Liver (tissue), 9 donors: ENCODE measurements around the gene ENO4. TPM values are rescaled to one million over a fixed set of nuclear protein-coding genes. Genes with fewer than 3 reads are reported as not detected.
A peak's percentile ranks its signal among the peaks of the same experiment; 100 is the strongest.

ENCODE experiments used
- DNase-seq: peaks from one replicate; pipeline ENCODE4 v3.0.0-alpha.2; 2017; ENCODE audit warnings: low spot score
- H3K27ac ChIP-seq, 2 donors: one replicate each; pipeline ENCODE4 v1.7.0; 2013; ENCODE audit warnings: inconsistent platforms in 2 of 2, low read length in 2 of 2, control low read depth in 1 of 2, low read depth in 1 of 2, mild to moderate bottlenecking in 1 of 2
- H3K27me3 ChIP-seq, 4 donors: one replicate each; pipeline versions ENCODE4 v1.6.1 to v1.7.0; 2013; ENCODE audit warnings: low read length in 3 of 4, inconsistent platforms in 1 of 4, mild to moderate bottlenecking in 1 of 4, moderate library complexity in 1 of 4; ENCODE audit not compliant: control insufficient read depth in 4 of 4, insufficient read depth in 4 of 4
- H3K36me3 ChIP-seq, 4 donors: one replicate each; pipeline versions ENCODE4 v1.6.1 to v1.7.0; 2013; ENCODE audit warnings: low read length in 3 of 4, mild to moderate bottlenecking in 3 of 4, low read depth in 1 of 4, moderate library complexity in 1 of 4; ENCODE audit not compliant: control insufficient read depth in 4 of 4, insufficient read depth in 3 of 4
- H3K4me1 ChIP-seq, 4 donors: one replicate each; pipeline versions ENCODE4 v1.6.1 to v1.7.0; 2013; ENCODE audit warnings: low read length in 3 of 4, mild to moderate bottlenecking in 3 of 4, moderate library complexity in 1 of 4; ENCODE audit not compliant: control insufficient read depth in 4 of 4, insufficient read depth in 4 of 4
- H3K4me3 ChIP-seq, 3 donors: one replicate each; pipeline versions ENCODE4 v1.6.1 to v1.7.0; 2013; ENCODE audit warnings: low read length in 3 of 3, control low read depth in 1 of 3, low read depth in 1 of 3, mild to moderate bottlenecking in 1 of 3
- H3K9ac ChIP-seq, 2 donors: one replicate each; pipeline ENCODE4 v1.7.0; 2013; ENCODE audit warnings: low read length in 2 of 2, mild to moderate bottlenecking in 2 of 2, moderate library complexity in 2 of 2, control low read depth in 1 of 2, low read depth in 1 of 2
- H3K9me3 ChIP-seq, 4 donors: one replicate each; pipeline versions ENCODE4 v1.6.1 to v1.7.0; 2013; ENCODE audit warnings: low read length in 3 of 4; ENCODE audit not compliant: control insufficient read depth in 4 of 4
- ATF3 ChIP-seq: IDR thresholded peaks from 2 replicates; pipeline ENCODE4 v1.6.1; 2016; ENCODE audit warnings: antibody characterized with exemption
- EGR1 ChIP-seq, 2 donors: IDR thresholded peaks; 2 replicates each; pipeline ENCODE4 v1.6.1; 2016 to 2018; ENCODE audit warnings: antibody characterized with exemption in 2 of 2, low read depth in 2 of 2
- FOXA1 ChIP-seq: IDR thresholded peaks from 2 replicates; pipeline ENCODE4 v1.6.1; 2016; ENCODE audit warnings: antibody characterized with exemption
- FOXA2 ChIP-seq: IDR thresholded peaks from 2 replicates; pipeline ENCODE4 v1.6.1; 2016; ENCODE audit warnings: antibody characterized with exemption
- HNF4A ChIP-seq, 2 donors: conservative IDR thresholded peaks; 2 replicates each; pipeline ENCODE4 v1.6.1; 2016; ENCODE audit warnings: antibody characterized with exemption in 2 of 2, mild to moderate bottlenecking in 2 of 2
- HNF4G ChIP-seq: IDR thresholded peaks from 2 replicates; pipeline ENCODE4 v1.6.1; 2016; ENCODE audit warnings: antibody characterized with exemption
- JUND ChIP-seq, 2 donors: IDR thresholded peaks; 2 replicates each; pipeline ENCODE4 v1.6.1; 2016; ENCODE audit warnings: antibody characterized with exemption in 2 of 2
- RAD21 ChIP-seq, 2 donors: IDR thresholded peaks; 2 replicates each; pipeline ENCODE4 v1.6.1; 2016; ENCODE audit warnings: antibody characterized with exemption in 2 of 2, mild to moderate bottlenecking in 2 of 2
- REST ChIP-seq: IDR thresholded peaks from 2 replicates; pipeline ENCODE4 v1.6.1; 2016; ENCODE audit warnings: antibody characterized with exemption, mild to moderate bottlenecking
- RXRA ChIP-seq, 2 donors: IDR thresholded peaks; 2 replicates each; pipeline ENCODE4 v1.6.1; 2017 to 2018; ENCODE audit warnings: antibody characterized with exemption in 2 of 2, mild to moderate bottlenecking in 1 of 2
- SP1 ChIP-seq: IDR thresholded peaks from 2 replicates; pipeline ENCODE4 v1.6.1; 2018; ENCODE audit warnings: antibody characterized with exemption, mild to moderate bottlenecking
- YY1 ChIP-seq: IDR thresholded peaks from 2 replicates; pipeline ENCODE4 v1.6.1; 2016; ENCODE audit warnings: antibody characterized with exemption, mild to moderate bottlenecking
- ZBTB33 ChIP-seq: IDR thresholded peaks from 2 replicates; pipeline ENCODE4 v1.6.1; 2016; ENCODE audit warnings: antibody characterized with exemption
- WGBS: extraction: QIAGEN DNeasy Blood & Tissue Kit; methylation state at CpG from one replicate; pipeline ENCODE4 v1.1.7; 2013; 5-methylcytosine and 5-hydroxymethylcytosine counted together
- polyA plus RNA-seq, 2 donors: library from polyadenylated mRNA; stranded (reverse) in 1 of 2; unstranded in 1 of 2; fragments of 200-250 nt in 1 of 2; fragments of >200 nt in 1 of 2; fragmentation: Nextera tagmentation in 1 of 2; extraction: Ambion mirVana in 1 of 2; gene quantifications; one replicate each; pipeline versions ENCODE4 v1.2.1 to v1.2.3, GENCODE V29; 2013 to 2015
- total RNA-seq, 2 donors: library from RNA; depleted of rRNA; stranded (reverse); fragments of >200 nt; gene quantifications; one replicate each; pipeline ENCODE4 v1.2.3, GENCODE V29; 2014
- donor health status: healthy.
- donor health status: healthy.
- donor health status: healthy.
- donor health status: healthy.
- donor health status: healthy.

The ENO4 gene
- total and polyA plus RNA-seq, 4 donors, result 0.03 to 0.19 (median 0.10) TPM

GRCh38 chr10:116838143-116838725 lies 11.1 kb upstream of the ENO4 start:
- Histone ChIP-seq H3K27me3 (no peaks in the 10 kb centered on the region), H3K4me1 (peaks cover 2 to 31% (median 20%) of the 10 kb centered on the region in 4 donors), H3K36me3 (no peaks in the 10 kb centered on the region), H3K9me3 (no peaks in the 10 kb centered on the region), H3K27ac (peak overlapping the region; percentile 59 to 70), H3K4me3 (no peak overlapping the region), H3K9ac (no peak overlapping the region)
- 47% methylated on average over 5 of the region's 5 CpGs for WGBS
- DNase-seq, result no peak
- TF ChIP-seq FOXA1, result no peak
- TF ChIP-seq RXRA (IDR thresholded peaks at IDR 0.05), result peak; percentile 32 to 60
- TF ChIP-seq RAD21 (IDR thresholded peaks at IDR 0.05), result peak; percentile 4 to 18
- peak; percentile 72 for TF ChIP-seq SP1
- peak; percentile 90 to 92 for TF ChIP-seq HNF4A (conservative IDR thresholded peaks at IDR 0.05)
- peak in 1 of 2 donors; percentile 36 for TF ChIP-seq JUND (IDR thresholded peaks at IDR 0.05)
- peak; percentile 15 for TF ChIP-seq ZBTB33
- TF ChIP-seq YY1, result peak; percentile 32
- no peak for TF ChIP-seq EGR1 (IDR thresholded peaks at IDR 0.05; ENCODE audit: low read depth in 2 of 2)
- TF ChIP-seq HNF4G, result peak; percentile 73

- H3K27me3 ChIP-seq, result no peaks in the 10 kb centered on the region
- H3K27ac ChIP-seq, result peak overlapping the region; percentile 2 to 44
- 54% methylated on average over 6 of the region's 6 CpGs for WGBS
- TF ChIP-seq FOXA2 (no peak), ZBTB33 (no peak), HNF4G (peak; percentile 21), HNF4A (conservative IDR thresholded peaks at IDR 0.05) (peak; percentile 54 to 75), YY1 (peak; percentile 33), SP1 (peak; percentile 65), RXRA (IDR thresholded peaks at IDR 0.05) (peak; percentile 48 to 64), ATF3 (peak; percentile 29), JUND (IDR thresholded peaks at IDR 0.05) (peak in 1 of 2 donors; percentile 43)
- H3K4me3 ChIP-seq, result peak overlapping the region in 1 of 3 donors; percentile 19
- H3K4me1 ChIP-seq, result peaks cover 2 to 31% (median 20%) of the 10 kb centered on the region in 4 donors
- H3K9me3 ChIP-seq, result no peaks in the 10 kb centered on the region
- H3K36me3 ChIP-seq, result peaks cover 0 to 2% (median 0%) of the 10 kb centered on the region in 4 donors
- H3K9ac ChIP-seq, result no peak overlapping the region
- DNase-seq, result no peak
Measured at GRCh38 chr10:116840389-116841075, 8.8 kb upstream of the ENO4 start.

GRCh38 chr10:116845823-116846222 lies 3.5 kb upstream of the ENO4 start:
- WGBS, result 56% methylated on average over 2 of the region's 2 CpGs
- peaks cover 0 to 18% (median 10%) of the 10 kb centered on the region in 4 donors for H3K4me1 ChIP-seq
- H3K27me3 ChIP-seq, result no peaks in the 10 kb centered on the region
- DNase-seq, result no peak
- H3K9me3 ChIP-seq, result no peaks in the 10 kb centered on the region
- no peak for TF ChIP-seq EGR1 (IDR thresholded peaks at IDR 0.05; ENCODE audit: low read depth in 2 of 2)
- no peak for TF ChIP-seq REST
- H3K4me3 ChIP-seq, result no peak overlapping the region
- H3K9ac ChIP-seq, result no peak overlapping the region
- H3K36me3 ChIP-seq, result peaks cover 0 to 2% (median 0%) of the 10 kb centered on the region in 4 donors
- no peak overlapping the region for H3K27ac ChIP-seq
